GM23338 (cell line): ENCODE results near the gene DDC. TPM values are rescaled to one million over a fixed set of nuclear protein-coding genes. Genes with fewer than 3 reads are reported as not detected.

Experiments used
- ATAC-seq: fragments of 200-7000 bp; cut with Tn5 transposase; 3 replicates; pipeline ENCODE4 v1.9.1; 2020
- DNase-seq: peaks from one replicate; pipeline ENCODE4 v3.0.0-alpha.2; 2015; ENCODE audit warnings: low spot score
- H2AFZ ChIP-seq: fragments of 200-600 bp; sonication (generic); 2 replicates; pipeline ENCODE4 v1.8.0; 2016; ENCODE audit warnings: antibody characterized with exemption, mild to moderate bottlenecking, moderate library complexity
- H3F3A ChIP-seq: fragments of 200-600 bp; sonication (generic); replicated peaks from 2 replicates; pipeline ENCODE4 v1.8.0; 2017; ENCODE audit warnings: antibody characterized with exemption, mixed run types, low read depth
- H3K27ac ChIP-seq: fragments of 200-600 bp; sonication (generic); 2 replicates; pipeline ENCODE4 v1.6.1; 2016; ENCODE audit warnings: low read depth
- H3K27me3 ChIP-seq: fragments of 200-600 bp; sonication (generic); 2 replicates; pipeline ENCODE4 v1.8.0; 2016; ENCODE audit warnings: mild to moderate bottlenecking, mixed run types, moderate library complexity; ENCODE audit not compliant: insufficient read depth
- H3K36me3 ChIP-seq: fragments of 200-600 bp; sonication (generic); 2 replicates; pipeline ENCODE4 v1.8.0; 2016; ENCODE audit warnings: mild to moderate bottlenecking; ENCODE audit not compliant: insufficient read depth
- H3K4me1 ChIP-seq: fragments of 200-600 bp; sonication (generic); 2 replicates; pipeline ENCODE4 v1.8.0; 2016; ENCODE audit warnings: mild to moderate bottlenecking, moderate library complexity; ENCODE audit not compliant: insufficient read depth
- H3K4me2 ChIP-seq: fragments of 200-600 bp; sonication (generic); 2 replicates; pipeline ENCODE4 v1.7.1; 2017; ENCODE audit warnings: mixed run types
- H3K4me3 ChIP-seq: fragments of 200-600 bp; sonication (generic); 2 replicates; pipeline ENCODE4 v1.6.1; 2016; ENCODE audit warnings: mixed run types
- H3K79me2 ChIP-seq: fragments of 200-600 bp; sonication (generic); replicated peaks from 2 replicates; pipeline ENCODE4 v1.8.0; 2017; ENCODE audit warnings: mild to moderate bottlenecking; ENCODE audit not compliant: insufficient read depth
- H3K9me2 ChIP-seq: fragments of 200-600 bp; sonication (generic); 2 replicates; pipeline ENCODE4 v1.8.0; 2017; ENCODE audit not compliant: insufficient read depth
- H4K20me1 ChIP-seq: fragments of 200-600 bp; sonication (generic); replicated peaks from 2 replicates; pipeline ENCODE4 v1.8.0; 2017; ENCODE audit warnings: mild to moderate bottlenecking; ENCODE audit not compliant: insufficient read depth
- H3K27ac Mint-ChIP-seq: 2 replicates; pipeline ENCODE4 v1.8.0; 2020; ENCODE audit warnings: inconsistent platforms, mild to moderate bottlenecking, moderate library complexity, mixed read lengths
- H3K27me3 Mint-ChIP-seq: 3 replicates; pipeline ENCODE4 v1.8.0; 2022; ENCODE audit warnings: low read depth, mild to moderate bottlenecking, moderate library complexity, mixed read lengths, inconsistent platforms; ENCODE audit not compliant: insufficient read depth, poor library complexity
- H3K36me3 Mint-ChIP-seq: 3 replicates; pipeline ENCODE4 v1.8.0; 2021; ENCODE audit warnings: low read depth, mild to moderate bottlenecking, inconsistent platforms, moderate library complexity, mixed read lengths
- H3K4me1 Mint-ChIP-seq: 3 replicates; pipeline ENCODE4 v1.8.0; 2020; ENCODE audit warnings: mild to moderate bottlenecking, inconsistent platforms, mixed read lengths
- H3K4me3 Mint-ChIP-seq: 3 replicates; pipeline ENCODE4 v1.8.0; 2021; ENCODE audit warnings: moderate library complexity, mild to moderate bottlenecking, inconsistent platforms, mixed read lengths
- H3K9me3 Mint-ChIP-seq: 3 replicates; pipeline ENCODE4 v1.8.0; 2020; ENCODE audit warnings: moderate library complexity, mild to moderate bottlenecking, inconsistent platforms, mixed read lengths
- CREB1 ChIP-seq: fragments of 250-450 bp; sonication (Bioruptor Pico); IDR thresholded peaks from 2 replicates; pipeline ENCODE4 v1.5.0; 2020; ENCODE audit warnings: low read depth, mild to moderate bottlenecking, moderate library complexity
- ETS1 ChIP-seq: IDR thresholded peaks from 2 replicates; pipeline ENCODE4 v1.6.1; 2016; ENCODE audit warnings: antibody characterized with exemption
- EZH2 ChIP-seq: fragments of 200-600 bp; sonication (generic); IDR thresholded peaks from one replicate; pipeline ENCODE4 v1.8.0; 2017; ENCODE audit warnings: antibody characterized with exemption, mild to moderate bottlenecking, low read depth; ENCODE audit not compliant: unreplicated experiment
- EZH2phosphoT487 ChIP-seq: fragments of 200-600 bp; sonication (generic); IDR thresholded peaks from one replicate; pipeline ENCODE4 v1.8.1; 2018; ENCODE audit warnings: antibody characterized with exemption; ENCODE audit not compliant: unreplicated experiment
- JUNB ChIP-seq: IDR thresholded peaks from one replicate; pipeline ENCODE4 v1.6.1; 2016; ENCODE audit warnings: antibody characterized with exemption; ENCODE audit not compliant: unreplicated experiment
- NANOG ChIP-seq: IDR thresholded peaks from 2 replicates; pipeline ENCODE4 v1.6.1; 2016; ENCODE audit warnings: antibody characterized with exemption, borderline replicate concordance
- POLR2AphosphoS5 ChIP-seq: IDR thresholded peaks from 2 replicates; pipeline ENCODE4 v1.6.1; 2016; ENCODE audit warnings: antibody characterized with exemption, low read depth
- REST ChIP-seq: IDR thresholded peaks from one replicate; pipeline ENCODE4 v1.6.1; 2018; ENCODE audit warnings: antibody characterized with exemption; ENCODE audit not compliant: unreplicated experiment
- STAT1 ChIP-seq: IDR thresholded peaks from one replicate; pipeline ENCODE4 v1.6.1; 2016; ENCODE audit warnings: antibody characterized with exemption; ENCODE audit not compliant: unreplicated experiment
- ZNF114 ChIP-seq: fragments of 250-450 bp; sonication (Bioruptor Pico); IDR thresholded peaks from 2 replicates; pipeline ENCODE4 v1.5.0; 2020; ENCODE audit warnings: mild to moderate bottlenecking, moderate library complexity
- ZNF331 ChIP-seq: fragments of 250-450 bp; sonication (Bioruptor Pico); IDR thresholded peaks from 2 replicates; pipeline ENCODE4 v1.5.0; 2020; ENCODE audit warnings: low read depth, mild to moderate bottlenecking, moderate library complexity
- polyA plus RNA-seq: library from polyadenylated mRNA; unstranded; fragments of >200 nt; fragmentation: Nextera tagmentation; extraction: Ambion mirVana; gene quantifications from 2 replicates; pipeline ENCODE4 v1.2.1, GENCODE V29; 2016
- total RNA-seq: library from RNA; depleted of rRNA; stranded (reverse); fragments of >200 nt; shearing (Covaris generic); gene quantifications from 2 replicates; pipeline ENCODE4 v1.2.3, GENCODE V29; 2014
- TF ChIP-seq, protein P1 (sequence below), 2 experiments: fragments of 200-600 bp in 1 of 2; sonication (generic) in 1 of 2; conservative IDR thresholded peaks; 2 replicates each; pipeline versions ENCODE4 v1.5.1 to v1.6.1; 2016 to 2017; ENCODE audit warnings: antibody characterized with exemption in 2 of 2, low read depth in 2 of 2, mild to moderate bottlenecking in 2 of 2, moderate library complexity in 1 of 2
- TF ChIP-seq, protein P2 (sequence below): fragments of 250-450 bp; sonication (Bioruptor Pico); IDR thresholded peaks from 2 replicates; pipeline ENCODE4 v1.5.0; 2020; ENCODE audit warnings: mild to moderate bottlenecking, moderate library complexity

Gene DDC
- total and polyA plus RNA-seq, 2 experiments from 2014 or later, result not detected

DNA sequence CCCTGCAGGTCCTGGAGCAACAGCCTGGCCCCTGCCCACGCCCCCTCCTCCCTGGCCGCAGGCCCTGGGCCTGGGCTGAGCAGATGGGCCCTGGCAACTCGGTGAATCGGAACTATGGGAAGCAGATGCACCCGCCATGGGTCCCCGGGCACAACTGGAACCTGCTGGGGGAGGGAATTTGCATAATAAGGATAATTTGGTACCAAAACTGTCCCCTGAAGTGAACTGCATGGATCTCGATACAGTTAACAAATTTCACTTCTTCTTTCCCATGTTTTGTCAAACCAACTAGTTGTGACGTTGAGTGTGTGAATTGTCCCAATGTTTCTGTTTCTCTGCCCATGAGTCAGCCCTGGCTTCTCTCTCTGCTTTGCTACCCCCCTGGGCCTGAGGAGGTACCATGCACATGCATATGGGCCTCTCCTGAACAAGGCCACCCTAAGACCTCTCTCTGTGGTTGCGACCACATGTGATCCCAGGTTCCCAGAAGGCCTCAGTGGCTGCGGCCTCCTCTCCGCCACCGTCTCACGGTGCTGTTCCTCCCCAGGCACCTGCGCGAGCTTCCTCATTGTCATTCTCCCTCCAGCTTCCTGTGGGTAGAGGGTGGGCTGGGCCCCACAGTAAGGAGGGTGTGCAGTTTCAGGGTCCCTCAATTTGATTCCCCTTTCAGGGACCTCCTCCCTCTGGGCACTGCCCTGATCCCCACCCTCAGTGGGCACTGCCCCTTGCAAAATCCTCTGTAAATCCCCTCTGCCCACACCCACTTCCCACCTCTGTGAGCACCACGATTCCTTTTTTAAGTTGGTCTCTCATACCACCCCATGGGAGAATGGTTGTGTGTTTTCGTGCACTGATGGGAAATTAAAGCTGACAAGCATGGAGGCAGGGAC, 155.1 kb downstream of the DDC start:
- Histone ChIP-seq H4K20me1 (no peaks in the 10 kb centered on the region), H3F3A (no peaks in the 10 kb centered on the region), H3K4me1 (no peaks in the 10 kb centered on the region; the same call in 1 of the 2 replicates), H3K9me2 (no peaks in the 10 kb centered on the region; the same call in 1 of the 2 replicates), H3K27me3 (no peaks in the 10 kb centered on the region), H3K27ac (no peak overlapping the region), H3K4me2 (no peak overlapping the region), H3K36me3 (no peaks in the 10 kb centered on the region), H2AFZ (no peak overlapping the region), H3K4me3 (no peak overlapping the region), H3K79me2 (no peaks in the 10 kb centered on the region)
- Mint-ChIP-seq H3K27ac (no peak overlapping the region), H3K4me3 (no peak overlapping the region), H3K36me3 (no peaks in the 10 kb centered on the region), H3K27me3 (peaks cover 6% of the 10 kb centered on the region), H3K9me3 (no peaks in the 10 kb centered on the region), H3K4me1 (peaks cover 6% of the 10 kb centered on the region; the same call in 2 of the 3 replicates)
- TF ChIP-seq, protein P1, sequence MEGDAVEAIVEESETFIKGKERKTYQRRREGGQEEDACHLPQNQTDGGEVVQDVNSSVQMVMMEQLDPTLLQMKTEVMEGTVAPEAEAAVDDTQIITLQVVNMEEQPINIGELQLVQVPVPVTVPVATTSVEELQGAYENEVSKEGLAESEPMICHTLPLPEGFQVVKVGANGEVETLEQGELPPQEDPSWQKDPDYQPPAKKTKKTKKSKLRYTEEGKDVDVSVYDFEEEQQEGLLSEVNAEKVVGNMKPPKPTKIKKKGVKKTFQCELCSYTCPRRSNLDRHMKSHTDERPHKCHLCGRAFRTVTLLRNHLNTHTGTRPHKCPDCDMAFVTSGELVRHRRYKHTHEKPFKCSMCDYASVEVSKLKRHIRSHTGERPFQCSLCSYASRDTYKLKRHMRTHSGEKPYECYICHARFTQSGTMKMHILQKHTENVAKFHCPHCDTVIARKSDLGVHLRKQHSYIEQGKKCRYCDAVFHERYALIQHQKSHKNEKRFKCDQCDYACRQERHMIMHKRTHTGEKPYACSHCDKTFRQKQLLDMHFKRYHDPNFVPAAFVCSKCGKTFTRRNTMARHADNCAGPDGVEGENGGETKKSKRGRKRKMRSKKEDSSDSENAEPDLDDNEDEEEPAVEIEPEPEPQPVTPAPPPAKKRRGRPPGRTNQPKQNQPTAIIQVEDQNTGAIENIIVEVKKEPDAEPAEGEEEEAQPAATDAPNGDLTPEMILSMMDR (conservative IDR thresholded peaks at IDR 0.05; ENCODE audit: low read depth in 2 of 2), result no peak
- TF ChIP-seq NANOG (no peak), ZNF331 (CRISPR knock-in tag) (no peak), POLR2AphosphoS5 (no peak), CREB1 (CRISPR knock-in tag) (no peak), ZNF114 (no peak), EZH2phosphoT487 (no peak), ETS1 (no peak), JUNB (no peak), STAT1 (no peak), EZH2 (no peak), REST (no peak)
- TF ChIP-seq, protein P2, sequence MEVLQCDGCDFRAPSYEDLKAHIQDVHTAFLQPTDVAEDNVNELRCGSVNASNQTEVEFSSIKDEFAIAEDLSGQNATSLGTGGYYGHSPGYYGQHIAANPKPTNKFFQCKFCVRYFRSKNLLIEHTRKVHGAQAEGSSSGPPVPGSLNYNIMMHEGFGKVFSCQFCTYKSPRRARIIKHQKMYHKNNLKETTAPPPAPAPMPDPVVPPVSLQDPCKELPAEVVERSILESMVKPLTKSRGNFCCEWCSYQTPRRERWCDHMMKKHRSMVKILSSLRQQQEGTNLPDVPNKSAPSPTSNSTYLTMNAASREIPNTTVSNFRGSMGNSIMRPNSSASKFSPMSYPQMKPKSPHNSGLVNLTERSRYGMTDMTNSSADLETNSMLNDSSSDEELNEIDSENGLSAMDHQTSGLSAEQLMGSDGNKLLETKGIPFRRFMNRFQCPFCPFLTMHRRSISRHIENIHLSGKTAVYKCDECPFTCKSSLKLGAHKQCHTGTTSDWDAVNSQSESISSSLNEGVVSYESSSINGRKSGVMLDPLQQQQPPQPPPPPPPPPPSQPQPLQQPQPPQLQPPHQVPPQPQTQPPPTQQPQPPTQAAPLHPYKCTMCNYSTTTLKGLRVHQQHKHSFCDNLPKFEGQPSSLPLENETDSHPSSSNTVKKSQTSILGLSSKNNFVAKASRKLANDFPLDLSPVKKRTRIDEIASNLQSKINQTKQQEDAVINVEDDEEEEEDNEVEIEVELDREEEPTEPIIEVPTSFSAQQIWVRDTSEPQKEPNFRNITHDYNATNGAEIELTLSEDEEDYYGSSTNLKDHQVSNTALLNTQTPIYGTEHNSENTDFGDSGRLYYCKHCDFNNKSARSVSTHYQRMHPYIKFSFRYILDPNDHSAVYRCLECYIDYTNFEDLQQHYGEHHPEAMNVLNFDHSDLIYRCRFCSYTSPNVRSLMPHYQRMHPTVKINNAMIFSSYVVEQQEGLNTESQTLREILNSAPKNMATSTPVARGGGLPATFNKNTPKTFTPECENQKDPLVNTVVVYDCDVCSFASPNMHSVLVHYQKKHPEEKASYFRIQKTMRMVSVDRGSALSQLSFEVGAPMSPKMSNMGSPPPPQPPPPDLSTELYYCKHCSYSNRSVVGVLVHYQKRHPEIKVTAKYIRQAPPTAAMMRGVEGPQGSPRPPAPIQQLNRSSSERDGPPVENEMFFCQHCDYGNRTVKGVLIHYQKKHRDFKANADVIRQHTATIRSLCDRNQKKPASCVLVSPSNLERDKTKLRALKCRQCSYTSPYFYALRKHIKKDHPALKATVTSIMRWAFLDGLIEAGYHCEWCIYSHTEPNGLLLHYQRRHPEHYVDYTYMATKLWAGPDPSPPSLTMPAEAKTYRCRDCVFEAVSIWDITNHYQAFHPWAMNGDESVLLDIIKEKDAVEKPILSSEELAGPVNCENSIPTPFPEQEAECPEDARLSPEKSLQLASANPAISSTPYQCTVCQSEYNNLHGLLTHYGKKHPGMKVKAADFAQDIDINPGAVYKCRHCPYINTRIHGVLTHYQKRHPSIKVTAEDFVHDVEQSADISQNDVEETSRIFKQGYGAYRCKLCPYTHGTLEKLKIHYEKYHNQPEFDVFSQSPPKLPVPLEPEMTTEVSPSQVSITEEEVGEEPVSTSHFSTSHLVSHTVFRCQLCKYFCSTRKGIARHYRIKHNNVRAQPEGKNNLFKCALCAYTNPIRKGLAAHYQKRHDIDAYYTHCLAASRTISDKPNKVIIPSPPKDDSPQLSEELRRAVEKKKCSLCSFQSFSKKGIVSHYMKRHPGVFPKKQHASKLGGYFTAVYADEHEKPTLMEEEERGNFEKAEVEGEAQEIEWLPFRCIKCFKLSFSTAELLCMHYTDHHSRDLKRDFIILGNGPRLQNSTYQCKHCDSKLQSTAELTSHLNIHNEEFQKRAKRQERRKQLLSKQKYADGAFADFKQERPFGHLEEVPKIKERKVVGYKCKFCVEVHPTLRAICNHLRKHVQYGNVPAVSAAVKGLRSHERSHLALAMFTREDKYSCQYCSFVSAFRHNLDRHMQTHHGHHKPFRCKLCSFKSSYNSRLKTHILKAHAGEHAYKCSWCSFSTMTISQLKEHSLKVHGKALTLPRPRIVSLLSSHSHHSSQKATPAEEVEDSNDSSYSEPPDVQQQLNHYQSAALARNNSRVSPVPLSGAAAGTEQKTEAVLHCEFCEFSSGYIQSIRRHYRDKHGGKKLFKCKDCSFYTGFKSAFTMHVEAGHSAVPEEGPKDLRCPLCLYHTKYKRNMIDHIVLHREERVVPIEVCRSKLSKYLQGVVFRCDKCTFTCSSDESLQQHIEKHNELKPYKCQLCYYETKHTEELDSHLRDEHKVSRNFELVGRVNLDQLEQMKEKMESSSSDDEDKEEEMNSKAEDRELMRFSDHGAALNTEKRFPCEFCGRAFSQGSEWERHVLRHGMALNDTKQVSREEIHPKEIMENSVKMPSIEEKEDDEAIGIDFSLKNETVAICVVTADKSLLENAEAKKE (CRISPR knock-in tag), result no peak
- no peak for DNase-seq
- ATAC-seq, result no peak
